OCI-LY3 (cell line): ENCODE results near the gene ALDOB.

Experiments
- EZH2phosphoT487 ChIP-seq: fragments of 200-600 bp; shearing (Covaris generic); IDR thresholded peaks from 2 replicates; pipeline ENCODE4 v1.6.1; 2018; ENCODE audit warnings: antibody characterized with exemption, mixed run types, low read depth
- TF ChIP-seq, protein P1 (sequence below): fragments of 200-600, 300-600 bp; sonication (generic); IDR thresholded peaks from 2 replicates; pipeline ENCODE4 v1.5.1; 2014; ENCODE audit warnings: antibody characterized with exemption, low read length, low read depth

- TF ChIP-seq, protein P1, sequence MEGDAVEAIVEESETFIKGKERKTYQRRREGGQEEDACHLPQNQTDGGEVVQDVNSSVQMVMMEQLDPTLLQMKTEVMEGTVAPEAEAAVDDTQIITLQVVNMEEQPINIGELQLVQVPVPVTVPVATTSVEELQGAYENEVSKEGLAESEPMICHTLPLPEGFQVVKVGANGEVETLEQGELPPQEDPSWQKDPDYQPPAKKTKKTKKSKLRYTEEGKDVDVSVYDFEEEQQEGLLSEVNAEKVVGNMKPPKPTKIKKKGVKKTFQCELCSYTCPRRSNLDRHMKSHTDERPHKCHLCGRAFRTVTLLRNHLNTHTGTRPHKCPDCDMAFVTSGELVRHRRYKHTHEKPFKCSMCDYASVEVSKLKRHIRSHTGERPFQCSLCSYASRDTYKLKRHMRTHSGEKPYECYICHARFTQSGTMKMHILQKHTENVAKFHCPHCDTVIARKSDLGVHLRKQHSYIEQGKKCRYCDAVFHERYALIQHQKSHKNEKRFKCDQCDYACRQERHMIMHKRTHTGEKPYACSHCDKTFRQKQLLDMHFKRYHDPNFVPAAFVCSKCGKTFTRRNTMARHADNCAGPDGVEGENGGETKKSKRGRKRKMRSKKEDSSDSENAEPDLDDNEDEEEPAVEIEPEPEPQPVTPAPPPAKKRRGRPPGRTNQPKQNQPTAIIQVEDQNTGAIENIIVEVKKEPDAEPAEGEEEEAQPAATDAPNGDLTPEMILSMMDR = no peak
- no peak for TF ChIP-seq EZH2phosphoT487
Observed at GRCh38 chr9:101417977-101418376, 17.6 kb downstream of the ALDOB start.
